Activated CD8-positive, alpha-beta T cell treated with anti-CD3 and anti-CD28 coated beads for 36 hours (primary cell): Measurements from ENCODE around the gene TADA2A. TPM values are rescaled to one million over a fixed set of nuclear protein-coding genes. Genes with fewer than 3 reads are reported as not detected.
A peak's percentile ranks its signal among the peaks of the same experiment; 100 is the strongest.
"Not testable (repeated sequence)": the region's sequence is repeated elsewhere in the genome, so short reads cannot be mapped to it uniquely, and the experiment has no call there.

Experiments
- ATAC-seq: fragments of 200-7000 bp; cut with Tn5 transposase; one replicate; pipeline ENCODE4 v1.10.0; 2021; ENCODE audit warnings: mild to moderate bottlenecking, moderate library complexity
- CTCF ChIA-PET: fragments of 350-600 bp; sonication (Branson Sonifier 250); formaldehyde crosslinking; loops from one replicate; lab custom pipeline; 2021; ENCODE audit warnings: antibody characterized with exemption; lab: Charles Lee
- POLR2A ChIA-PET: fragments of 350-600 bp; sonication (Branson Sonifier 250); formaldehyde crosslinking; loops from one replicate; lab custom pipeline; 2021; ENCODE audit warnings: antibody characterized with exemption; lab: Charles Lee
- DNase-seq: peaks from one replicate; pipeline ENCODE4 v3.0.0-alpha.2; 2020
- H3K27ac Mint-ChIP-seq: one replicate; pipeline ENCODE4 v1.8.0; 2021; ENCODE audit warnings: mild to moderate bottlenecking, mixed read lengths
- H3K27me3 Mint-ChIP-seq: one replicate; pipeline ENCODE4 v1.8.0; 2021; ENCODE audit warnings: mixed read lengths
- H3K36me3 Mint-ChIP-seq: one replicate; pipeline ENCODE4 v1.8.0; 2021; ENCODE audit warnings: low read depth, mixed read lengths
- H3K4me1 Mint-ChIP-seq: one replicate; pipeline ENCODE4 v1.8.0; 2021; ENCODE audit warnings: low read depth, mixed read lengths
- H3K4me3 Mint-ChIP-seq: one replicate; pipeline ENCODE4 v1.8.0; 2021; ENCODE audit warnings: mild to moderate bottlenecking, moderate library complexity, mixed read lengths
- H3K9me3 Mint-ChIP-seq: one replicate; pipeline ENCODE4 v1.8.0; 2021; ENCODE audit warnings: mixed read lengths
- CTCF ChIP-seq: fragments of 200-600 bp; IDR thresholded peaks from one replicate; pipeline ENCODE4 v1.8.0; 2022; ENCODE audit warnings: antibody characterized with exemption, mild to moderate bottlenecking
- intact Hi-C: fragments of 100-400 bp; cut with micrococcal nuclease; formaldehyde crosslinking; loops from one replicate; pipeline ENCODE4 v1.10.0; 2022
- total RNA-seq, 2 experiments: library from RNA; stranded (reverse); gene quantifications; one replicate each; pipeline ENCODE4 v1.2.3, GENCODE V29; 2021

Gene TADA2A
- total RNA-seq, 2 experiments from 2014 or later = 31.5 to 36.5 TPM

- Mint-ChIP-seq H3K4me3 (no peak overlapping the region), H3K36me3 (peaks cover 2% of the 10 kb centered on the region), H3K27ac (no peak overlapping the region), H3K9me3 (no peaks in the 10 kb centered on the region), H3K27me3 (no peaks in the 10 kb centered on the region), H3K4me1 (peaks cover 15% of the 10 kb centered on the region)
- peak; percentile 46 for TF ChIP-seq CTCF
- DNase-seq = peak; percentile 52
- CTCF ChIA-PET = interaction anchor here (0.6 kb wide), 1 partner anchor 88 kb away, joined by 3 read pairs; no protein-coding TSS in a partner anchor
- POLR2A ChIA-PET = no interaction called here
- intact Hi-C loops = no loop called here
- peak; percentile 81 for ATAC-seq
Observed at GRCh38 chr17:37506678-37507077, 100.0 kb downstream of the TADA2A start.

GRCh38 chr17:37507111-37507510 lies 100.4 kb downstream of the TADA2A start:
- intact Hi-C loops = no loop called here
- no peak overlapping the region for H3K4me3 Mint-ChIP-seq
- peaks cover 4% of the 10 kb centered on the region for H3K36me3 Mint-ChIP-seq
- DNase-seq (no peak), ATAC-seq (no peak)
- no peak for TF ChIP-seq CTCF
- no peak overlapping the region for H3K27ac Mint-ChIP-seq
- CTCF ChIA-PET = interaction anchor here (0.6 kb wide), 1 partner anchor 88 kb away, joined by 3 read pairs; no protein-coding TSS in a partner anchor
- H3K4me1 Mint-ChIP-seq = peaks cover 17% of the 10 kb centered on the region
- H3K9me3 Mint-ChIP-seq = no peaks in the 10 kb centered on the region
- POLR2A ChIA-PET = no interaction called here
- no peaks in the 10 kb centered on the region for H3K27me3 Mint-ChIP-seq

GRCh38 chr17:37510056-37510455 lies 103.4 kb downstream of the TADA2A start:
- H3K9me3 Mint-ChIP-seq = no peaks in the 10 kb centered on the region
- no peak for DNase-seq
- no peak overlapping the region for H3K27ac Mint-ChIP-seq
- H3K4me1 Mint-ChIP-seq = peaks cover 17% of the 10 kb centered on the region
- H3K36me3 Mint-ChIP-seq = peaks cover 12% of the 10 kb centered on the region
- intact Hi-C loops = no loop called here
- no peak for ATAC-seq
- TF ChIP-seq CTCF = no peak
- no peaks in the 10 kb centered on the region for H3K27me3 Mint-ChIP-seq
- H3K4me3 Mint-ChIP-seq = no peak overlapping the region
- CTCF ChIA-PET = no interaction called here
- POLR2A ChIA-PET = no interaction called here

- Mint-ChIP-seq H3K36me3 (peaks cover 15% of the 10 kb centered on the region), H3K4me1 (peaks cover 15% of the 10 kb centered on the region)
- ATAC-seq, intact Hi-C loops, CTCF ChIA-PET, H3K27me3 Mint-ChIP-seq, DNase-seq, POLR2A ChIA-PET, H3K4me3 Mint-ChIP-seq, H3K9me3 Mint-ChIP-seq, H3K27ac Mint-ChIP-seq: not testable (repeated sequence)
Observed at GRCh38 chr17:37511642-37512041, 105.0 kb downstream of the TADA2A start.

- Mint-ChIP-seq H3K4me1 (peaks cover 15% of the 10 kb centered on the region), H3K36me3 (peaks cover 17% of the 10 kb centered on the region), H3K27ac (no peak overlapping the region), H3K9me3 (no peaks in the 10 kb centered on the region), H3K27me3 (no peaks in the 10 kb centered on the region), H3K4me3 (no peak overlapping the region)
- DNase-seq (no peak), ATAC-seq (no peak)
- CTCF ChIA-PET = no interaction called here
- TF ChIP-seq CTCF = no peak
- intact Hi-C loops = no loop called here
- POLR2A ChIA-PET = interaction anchor here (0.7 to 1.5 kb wide), 2 partner anchors 22 to 86 kb away, joined by 3 to 6 read pairs; no protein-coding TSS in a partner anchor
Observed at GRCh38 chr17:37512442-37513068, 105.9 kb downstream of the TADA2A start.
